GM21423 (cell line): ENCODE measurements around the gene CDK2AP2.

Source experiments
- ATAC-seq: cut with Tn5 transposase; IDR thresholded peaks from one replicate; pipeline ENCODE4 v1.9.1; 2021; ENCODE audit warnings: mild to moderate bottlenecking, moderate library complexity; ENCODE audit not compliant: unreplicated experiment

Gene CDK2AP2

GRCh38 chr11:67504005-67504949 lies 3.7 kb downstream of the CDK2AP2 start:
- ATAC-seq: no peak

DNA sequence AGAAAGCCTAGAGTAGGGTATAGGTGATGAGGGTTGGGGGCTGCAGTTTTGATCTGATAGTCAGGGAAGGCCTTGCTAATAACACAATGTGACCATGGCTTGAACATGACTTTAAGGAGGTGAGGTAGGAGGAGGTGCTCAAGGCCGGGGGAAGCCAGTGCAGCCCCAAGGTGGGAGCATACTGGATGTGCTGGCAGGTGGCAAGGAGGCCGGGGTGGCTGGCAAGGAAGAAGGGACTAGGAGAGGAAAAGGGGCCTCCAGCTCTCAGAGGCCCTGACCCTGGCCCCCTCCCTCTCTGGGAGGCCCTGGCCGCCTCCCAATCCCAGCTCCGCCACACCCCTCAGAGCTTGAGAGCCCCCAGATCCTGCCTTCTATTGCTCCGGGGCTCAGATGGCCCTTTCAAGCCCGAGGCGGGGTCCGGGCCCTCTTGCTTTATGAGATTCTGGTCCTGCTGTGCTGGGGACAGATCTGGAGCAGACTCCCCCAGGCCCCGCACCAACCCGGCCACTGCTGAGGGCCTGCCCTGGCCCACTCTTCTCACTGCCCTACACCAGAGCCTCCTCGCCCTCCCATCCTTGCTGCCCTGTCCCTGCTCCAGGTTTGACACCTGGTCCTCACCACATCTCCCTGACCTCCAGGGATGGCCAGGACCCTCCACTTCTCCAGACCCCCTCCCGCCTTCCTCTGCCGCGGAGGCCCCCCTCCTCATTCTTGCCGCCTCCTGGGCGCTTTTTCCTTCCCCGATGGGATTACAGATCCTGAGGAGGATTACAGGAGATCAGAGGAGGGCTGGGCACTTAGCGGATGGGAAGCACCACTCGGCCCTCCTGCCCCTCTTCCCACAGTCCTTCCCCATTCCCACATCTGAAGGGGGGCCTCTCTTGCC lies 4.6 kb downstream of the CDK2AP2 start:
- ATAC-seq: no peak

GRCh38 chr11:67502328-67502979 lies 5.5 kb downstream of the CDK2AP2 start:
- no peak for ATAC-seq

DNA sequence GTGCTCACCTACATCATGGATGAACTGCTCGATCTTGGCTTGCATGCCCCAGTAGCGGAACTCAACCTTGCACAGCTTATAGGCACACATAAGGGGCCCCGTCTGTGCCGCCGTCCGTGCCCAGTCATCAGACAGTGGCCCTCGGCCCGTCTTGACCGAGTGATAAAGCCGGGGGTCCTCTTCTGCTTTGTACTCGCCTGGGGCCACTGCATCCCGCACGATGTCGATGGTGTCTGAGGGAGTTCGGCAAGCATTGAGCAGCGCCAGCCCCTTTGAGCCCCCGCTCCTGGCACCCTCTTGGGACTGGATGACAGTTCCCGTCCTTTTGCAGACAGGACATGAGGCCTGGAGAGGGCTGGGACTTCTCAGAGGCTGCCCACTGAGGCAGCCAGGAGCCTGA lies 6.1 kb downstream of the CDK2AP2 start:
- no peak for ATAC-seq

- no peak for ATAC-seq
Measured at GRCh38 chr11:67500831-67501715, 6.9 kb downstream of the CDK2AP2 start.

- ATAC-seq: no peak
Measured at GRCh38 chr11:67500484-67500821, 7.5 kb downstream of the CDK2AP2 start.

- no peak for ATAC-seq
Measured at GRCh38 chr11:67499808-67500483, 8.0 kb downstream of the CDK2AP2 start.

- no peak for ATAC-seq
Measured at GRCh38 chr11:67498544-67498972, 9.4 kb downstream of the CDK2AP2 start.

DNA sequence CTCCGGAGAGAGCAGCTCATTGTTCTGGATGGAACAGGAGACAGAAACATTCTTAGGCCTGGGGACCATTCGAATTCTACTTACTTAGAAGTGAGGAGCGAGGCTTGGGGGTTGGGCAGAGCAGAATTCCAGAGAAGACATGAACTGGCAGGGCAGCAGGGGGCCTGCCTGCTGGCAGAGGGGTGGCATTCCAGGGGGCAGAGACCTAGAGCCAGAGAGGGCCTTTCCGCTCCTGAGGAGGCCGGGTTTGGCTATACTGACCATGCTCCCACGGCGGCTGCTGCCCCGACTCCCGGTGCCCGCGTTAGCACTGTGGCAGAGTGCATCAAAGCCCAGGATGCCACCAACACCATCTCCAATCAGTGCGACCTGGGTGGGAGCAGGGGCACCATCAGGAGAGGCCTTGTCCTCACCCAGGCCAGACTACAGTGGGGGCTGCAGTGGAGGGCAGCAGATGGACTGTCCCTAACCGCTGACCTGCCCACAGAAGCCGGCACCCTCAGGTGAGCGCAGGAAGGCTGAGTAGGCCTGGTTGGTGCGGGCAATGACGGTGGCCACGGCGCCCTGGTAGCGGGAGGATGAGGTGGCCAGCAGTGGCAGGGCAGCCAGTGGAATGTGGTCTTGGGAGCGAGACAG lies 10.2 kb downstream of the CDK2AP2 start:
- ATAC-seq: no peak

- no peak for ATAC-seq
Measured at GRCh38 chr11:67496113-67496512, 11.8 kb downstream of the CDK2AP2 start.

GRCh38 chr11:67495234-67496005 lies 12.5 kb downstream of the CDK2AP2 start:
- ATAC-seq: no peak

GRCh38 chr11:67494371-67495233 lies 13.4 kb downstream of the CDK2AP2 start:
- no peak for ATAC-seq

DNA sequence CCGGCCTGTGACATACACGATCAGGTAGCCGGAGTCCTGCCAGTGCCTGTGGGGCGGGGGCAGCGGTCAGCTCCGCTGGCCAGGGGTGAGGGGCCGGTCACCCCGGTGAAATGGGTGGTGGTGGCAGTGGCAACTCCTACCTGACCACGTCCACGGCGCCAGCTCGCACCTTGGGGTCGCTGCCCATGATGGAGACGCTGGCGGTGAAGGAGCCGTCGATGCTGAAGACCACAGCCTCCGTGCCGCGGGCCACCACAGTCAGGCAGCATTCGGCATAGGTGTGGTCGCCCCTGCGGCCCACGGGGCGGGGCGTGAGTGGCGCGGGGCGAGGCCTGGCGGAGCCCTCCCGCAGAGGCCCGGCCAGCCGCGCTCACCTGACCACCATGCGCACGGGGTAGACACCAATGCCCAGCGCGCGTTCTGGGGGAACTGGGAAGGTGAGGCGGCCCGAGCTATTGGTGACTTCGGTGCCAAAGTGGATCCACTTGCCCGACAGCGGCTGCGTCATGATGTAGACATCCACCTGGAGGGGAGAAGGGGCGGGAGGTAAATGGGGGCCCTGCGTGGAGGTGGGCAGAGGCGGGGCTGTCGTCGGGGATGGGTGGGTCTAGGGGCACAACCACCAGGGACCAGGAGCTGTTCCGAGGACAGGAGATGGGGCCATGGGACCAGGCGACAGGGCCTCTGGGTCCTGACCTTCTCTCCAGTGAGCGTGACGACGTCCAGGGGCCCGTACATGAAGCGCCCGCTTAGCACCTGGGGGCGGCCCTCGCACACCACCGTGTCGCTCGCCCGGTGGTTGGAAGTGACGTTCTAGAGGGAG lies 14.2 kb downstream of the CDK2AP2 start:
- ATAC-seq: no peak

DNA sequence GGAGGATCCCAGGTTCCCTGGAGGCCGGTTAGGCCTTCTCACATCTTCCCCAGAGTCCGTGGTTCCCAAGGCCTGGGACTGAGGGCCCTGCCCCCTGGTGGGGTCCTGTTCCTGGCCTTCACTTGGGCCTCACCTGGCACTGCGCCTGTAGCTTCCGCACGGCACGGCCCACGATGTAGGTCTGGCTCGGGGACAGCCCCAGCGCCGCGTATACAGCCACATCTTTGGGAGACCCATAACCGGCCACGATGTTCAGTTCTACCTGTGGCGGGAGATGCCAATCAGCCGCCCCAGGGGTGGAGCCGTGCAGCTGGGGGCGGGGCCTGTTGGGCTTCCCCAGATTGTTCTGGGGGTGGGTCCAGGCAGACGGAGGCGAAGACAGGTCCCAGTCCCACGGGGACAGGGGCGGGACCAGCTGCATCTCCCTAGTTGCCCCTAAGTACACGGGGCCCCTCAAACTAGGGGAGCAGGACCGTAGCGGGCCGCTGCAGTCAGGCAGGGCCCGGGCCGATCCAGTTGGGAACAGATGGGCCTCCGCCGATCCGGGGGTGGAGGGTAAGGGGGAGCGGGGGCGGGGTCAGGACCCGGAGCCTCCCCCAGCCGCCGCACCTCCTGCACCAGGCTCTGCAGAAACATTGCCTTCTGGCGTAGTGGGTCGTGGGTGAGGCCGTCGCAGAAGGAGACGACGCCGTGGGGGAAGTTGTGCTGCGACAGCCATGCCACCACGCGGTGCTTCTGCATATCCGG lies 15.0 kb downstream of the CDK2AP2 start:
- ATAC-seq: no peak

DNA sequence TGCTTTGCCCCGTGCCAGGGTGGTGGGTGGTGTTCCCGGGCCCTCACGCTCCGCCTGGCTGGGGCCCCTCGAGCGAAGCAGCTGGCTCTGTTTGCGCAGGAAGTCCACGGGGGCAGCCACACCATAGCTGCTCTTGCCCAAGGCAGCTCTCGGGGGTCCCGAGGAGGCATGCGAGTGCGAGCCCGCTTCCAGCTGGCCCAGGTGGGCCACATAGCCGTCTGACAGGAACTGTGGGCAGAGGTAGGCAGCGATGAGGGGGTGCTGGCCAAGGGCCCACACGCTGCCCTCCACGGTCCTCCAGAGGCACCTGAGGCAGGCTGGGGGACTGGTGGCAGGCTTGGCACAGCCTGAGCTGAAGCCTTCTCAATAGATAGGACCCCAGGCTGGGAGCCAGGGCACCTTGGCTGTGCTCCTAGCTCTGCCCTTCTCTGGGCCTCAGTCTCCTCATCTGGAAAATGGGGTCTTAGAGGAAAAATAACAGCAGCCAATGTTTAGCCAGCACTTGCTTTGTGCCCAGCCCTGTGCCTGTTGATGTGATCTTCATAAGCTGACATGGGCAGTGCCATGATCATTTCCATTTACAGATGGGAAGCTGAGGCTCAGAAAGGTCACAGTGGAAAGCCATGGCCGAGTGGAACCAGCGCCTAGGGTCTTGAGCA lies 15.8 kb downstream of the CDK2AP2 start:
- no peak for ATAC-seq
